SK-N-SH (cell line): ENCODE data around the gene SFXN5. TPM values are rescaled to one million over a fixed set of nuclear protein-coding genes. Genes with fewer than 3 reads are reported as not detected.

Source experiments
- CTCF ChIA-PET: fragments of 300-600, 350-600 bp; formaldehyde crosslinking; extraction: SDS; loops from one replicate; lab custom pipeline; 2021; lab: Yijun Ruan, JAX
- POLR2A ChIA-PET: fragments of 350-600 bp; sonication (Branson Sonifier 250); formaldehyde crosslinking; extraction: SDS; loops from one replicate; lab custom pipeline; 2020; ENCODE audit warnings: antibody characterized with exemption, inconsistent platforms; lab: Yijun Ruan, JAX
- DNase-seq: peaks from one replicate; pipeline ENCODE4 v3.0.0; 2012
- H2AFZ ChIP-seq: fragments of 200-600 bp; sonication (generic); 2 replicates; pipeline ENCODE4 v1.8.1; 2016; ENCODE audit warnings: antibody characterized with exemption, mild to moderate bottlenecking, low read depth
- H3F3A ChIP-seq: fragments of 200-600 bp; sonication (generic); replicated peaks from 2 replicates; pipeline ENCODE3; 2016; ENCODE audit warnings: antibody characterized with exemption, mild to moderate bottlenecking; ENCODE audit not compliant: insufficient read depth
- H3K27ac ChIP-seq, 2 experiments: fragments of 200-500 bp in 1 of 2; fragments of 200-600 bp in 1 of 2; sonication (Bioruptor generic) in 1 of 2; sonication (generic), shearing (Covaris generic) in 1 of 2; 2 replicates each; pipeline versions ENCODE4 v1.5.1 to v1.6.1; 2014 to 2016; ENCODE audit warnings: low read depth in 2 of 2, inconsistent platforms in 1 of 2, low read length in 1 of 2, mild to moderate bottlenecking in 1 of 2, mixed read lengths in 1 of 2
- H3K27me3 ChIP-seq: fragments of 200-600 bp; sonication (generic), shearing (Covaris generic); 2 replicates; pipeline ENCODE4 v1.6.1; 2016; ENCODE audit warnings: mixed run types; ENCODE audit not compliant: insufficient read depth
- H3K36me3 ChIP-seq, 2 experiments: fragments of 200-500 bp in 1 of 2; fragments of 200-600 bp in 1 of 2; sonication (Bioruptor generic) in 1 of 2; sonication (generic) in 1 of 2; replicated peaks in 1 of 2; 2 replicates each; pipeline versions ENCODE3 to v1.5.1; 2014 to 2016; ENCODE audit warnings: low read length in 1 of 2, mild to moderate bottlenecking in 1 of 2; ENCODE audit not compliant: insufficient read depth in 2 of 2, control insufficient read depth in 1 of 2
- H3K4me1 ChIP-seq, 2 experiments: fragments of 200-500 bp in 1 of 2; fragments of 200-600 bp in 1 of 2; sonication (Bioruptor generic) in 1 of 2; sonication (generic), shearing (Covaris generic) in 1 of 2; 2 replicates each; pipeline versions ENCODE4 v1.5.1 to v1.6.1; 2014 to 2016; ENCODE audit warnings: low read depth in 1 of 2, low read length in 1 of 2, mixed run types in 1 of 2; ENCODE audit not compliant: insufficient read depth in 2 of 2, control insufficient read depth in 1 of 2
- H3K4me2 ChIP-seq: fragments of 200-600 bp; sonication (generic), shearing (Covaris generic); 2 replicates; pipeline ENCODE4 v1.6.1; 2017; ENCODE audit warnings: mixed run types
- H3K4me3 ChIP-seq, 2 experiments: fragments of 200-500 bp in 1 of 2; fragments of 200-600 bp in 1 of 2; sonication (Bioruptor generic) in 1 of 2; sonication (generic), shearing (Covaris generic) in 1 of 2; 2 replicates each; pipeline versions ENCODE4 v1.5.1 to v1.8.1; 2014 to 2016; ENCODE audit warnings: low read depth in 2 of 2, inconsistent platforms in 1 of 2, low read length in 1 of 2, mild to moderate bottlenecking in 1 of 2, mixed read lengths in 1 of 2, moderate library complexity in 1 of 2
- H3K79me2 ChIP-seq: fragments of 200-600 bp; sonication (generic); 2 replicates; pipeline ENCODE4 v1.8.1; 2017; ENCODE audit warnings: mild to moderate bottlenecking; ENCODE audit not compliant: insufficient read depth
- H3K9ac ChIP-seq: fragments of 200-600 bp; sonication (generic); 2 replicates; pipeline ENCODE4 v1.6.1; 2017; ENCODE audit warnings: mixed run types
- H3K9me2 ChIP-seq: fragments of 200-600 bp; sonication (generic); 2 replicates; pipeline ENCODE4 v1.6.1; 2017; ENCODE audit warnings: mixed run types
- H3K9me3 ChIP-seq: fragments of 200-600 bp; sonication (generic); 2 replicates; pipeline ENCODE4 v1.6.1; 2017; ENCODE audit warnings: mixed run types, mild to moderate bottlenecking, moderate library complexity
- H4K20me1 ChIP-seq: fragments of 200-600 bp; sonication (generic); 2 replicates; pipeline ENCODE4 v1.6.1; 2017; ENCODE audit warnings: mild to moderate bottlenecking, mixed run types; ENCODE audit not compliant: insufficient read depth
- EP300 ChIP-seq, 2 experiments: IDR thresholded peaks; 2 replicates each; pipeline versions ENCODE4 v1.4.0 to v1.6.1; 2012; ENCODE audit warnings: borderline replicate concordance in 1 of 2, low read depth in 1 of 2, low read length in 1 of 2
- EZH2phosphoT487 ChIP-seq: fragments of 200-600 bp; sonication (generic); IDR thresholded peaks from 2 replicates; pipeline ENCODE4 v1.6.1; 2017; ENCODE audit warnings: low read depth, mixed run types, mild to moderate bottlenecking, antibody characterized with exemption, moderate library complexity, borderline replicate concordance
- FOXJ3 ChIP-seq: sonication (generic); formaldehyde crosslinking; IDR thresholded peaks from 2 replicates; pipeline ENCODE4 v1.5.1; 2020; ENCODE audit warnings: mild to moderate bottlenecking, missing genetic modification reagents
- FOXM1 ChIP-seq: IDR thresholded peaks from 2 replicates; pipeline ENCODE4 v1.4.0; 2012; ENCODE audit warnings: low read depth, mild to moderate bottlenecking
- GABPA ChIP-seq: IDR thresholded peaks from 2 replicates; pipeline ENCODE4 v1.4.0; 2012; ENCODE audit warnings: low read depth, mild to moderate bottlenecking
- GATA2 ChIP-seq: sonication (generic); formaldehyde crosslinking; IDR thresholded peaks from 2 replicates; pipeline ENCODE4 v1.5.0; 2020; ENCODE audit warnings: mild to moderate bottlenecking, missing genetic modification reagents
- NFIC ChIP-seq: IDR thresholded peaks from 2 replicates; pipeline ENCODE4 v1.4.0; 2012; ENCODE audit warnings: borderline replicate concordance
- NRF1 ChIP-seq: IDR thresholded peaks from 2 replicates; pipeline ENCODE4 v1.6.1; 2012; ENCODE audit warnings: low read depth, mild to moderate bottlenecking, low read length
- POLR2AphosphoS5 ChIP-seq: IDR thresholded peaks from 2 replicates; pipeline ENCODE4 v1.6.1; 2012; ENCODE audit warnings: low read depth, low read length
- RFX5 ChIP-seq: IDR thresholded peaks from 2 replicates; pipeline ENCODE4 v1.6.1; 2012; ENCODE audit warnings: mild to moderate bottlenecking, improper control_type of control experiment, low read length
- SIN3A ChIP-seq: IDR thresholded peaks from 2 replicates; pipeline ENCODE4 v1.6.1; 2012; ENCODE audit warnings: low read depth, mild to moderate bottlenecking, low read length, moderate library complexity, borderline replicate concordance
- TCF12 ChIP-seq: IDR thresholded peaks from 2 replicates; pipeline ENCODE4 v1.4.0; 2012
- YY1 ChIP-seq: IDR thresholded peaks from 2 replicates; pipeline ENCODE4 v1.4.0; 2012; ENCODE audit warnings: low read depth, mild to moderate bottlenecking
- WGBS: methylation state at CpG from one replicate; pipeline ENCODE4 v1.1.6; 2017; ENCODE audit warnings: low lambda C conversion rate; 5-methylcytosine and 5-hydroxymethylcytosine counted together
- polyA plus RNA-seq, 3 experiments: library from polyadenylated mRNA; depleted of rRNA; stranded (reverse); fragments of >200 nt; gene quantifications; 2 replicates each; pipeline ENCODE4 v1.2.3, GENCODE V29; 2012
- TF ChIP-seq, protein P1 (sequence below): IDR thresholded peaks from 2 replicates; pipeline ENCODE4 v1.4.0; 2012; ENCODE audit warnings: low read depth, borderline replicate concordance
- TF ChIP-seq, protein P2 (sequence below): fragments of 150-350 bp; IDR thresholded peaks from 2 replicates; pipeline ENCODE4 v1.6.1; 2016; ENCODE audit warnings: mild to moderate bottlenecking, low read depth, low read length
- TF ChIP-seq, protein P3 (sequence below): fragments of 200-600 bp; sonication (generic); IDR thresholded peaks from 2 replicates; pipeline ENCODE4 v1.6.1; 2017; ENCODE audit warnings: antibody characterized with exemption, mild to moderate bottlenecking, moderate library complexity
- TF ChIP-seq, protein P4 (sequence below): IDR thresholded peaks from 2 replicates; pipeline ENCODE4 v1.4.0; 2012; ENCODE audit warnings: low read depth, borderline replicate concordance
- TF ChIP-seq, protein P5 (sequence below): IDR thresholded peaks from 2 replicates; pipeline ENCODE4 v1.4.0; 2012; ENCODE audit warnings: low read depth

The SFXN5 gene
- polyA plus RNA-seq, 1 of the 3 experiments (the other 2 are of a cell fraction): 9.9 TPM

DNA sequence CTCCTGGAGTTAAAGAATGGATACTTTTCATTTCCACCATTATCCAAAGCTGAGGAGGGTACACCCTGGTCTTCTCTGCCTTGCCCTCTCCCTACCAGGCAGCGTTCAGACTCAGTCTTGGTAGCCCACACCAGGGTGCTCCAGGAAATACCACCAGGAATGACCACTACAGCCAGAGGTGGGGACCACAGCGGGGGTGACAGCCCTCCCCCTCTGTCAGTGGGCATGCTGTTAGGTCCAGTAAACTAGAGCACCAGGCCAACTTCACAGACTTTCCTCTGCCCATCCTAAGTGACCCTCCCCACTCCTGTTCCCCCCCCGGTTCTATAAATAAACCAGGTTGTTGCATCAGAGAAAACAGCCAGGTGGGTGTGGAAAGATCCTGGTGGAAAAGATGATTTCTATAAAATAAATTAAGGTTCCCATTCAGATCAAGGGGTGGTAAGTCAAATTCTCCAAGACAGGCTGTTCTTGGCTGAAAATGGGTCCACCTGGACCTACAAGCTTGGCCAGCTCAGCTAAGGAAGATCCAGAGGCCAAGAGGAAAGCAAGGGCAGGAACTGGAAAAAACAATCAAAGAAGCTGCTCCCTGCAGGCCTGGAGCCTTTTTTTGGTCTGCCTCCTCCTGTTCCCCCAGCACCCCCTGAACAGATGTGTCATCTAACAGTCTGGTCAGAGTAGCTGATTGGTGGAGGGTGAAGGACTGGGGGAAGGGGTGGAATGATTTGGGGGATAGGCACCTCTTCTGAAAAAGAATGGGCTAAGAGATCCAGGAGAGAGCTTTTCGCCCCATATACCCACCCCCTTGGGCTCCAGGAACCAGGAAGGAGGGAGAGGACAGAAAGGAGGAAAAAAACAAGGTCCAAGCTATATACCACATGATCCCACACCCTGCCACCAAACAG is 38.9 kb upstream of the SFXN5 start:
- Histone ChIP-seq H3F3A (peaks cover 14% of the 10 kb centered on the region), H3K9me2 (no peaks in the 10 kb centered on the region), H3K9me3 (no peaks in the 10 kb centered on the region), H3K27me3 (no peaks in the 10 kb centered on the region), H3K27ac (peak overlapping the region in 1 of 2 experiments; percentile 86; a peak in 2 of 4 replicates), H3K4me1 (peaks cover 6 to 52% of the 10 kb centered on the region in 2 experiments; a peak in 3 of 4 replicates), H3K9ac (peak overlapping the region; percentile 91; the same call in 1 of the 2 replicates)
- TF ChIP-seq FOXJ3 (CRISPR knock-in tag): no peak
- no peak for TF ChIP-seq GATA2 (CRISPR knock-in tag)
- TF ChIP-seq, protein P1, sequence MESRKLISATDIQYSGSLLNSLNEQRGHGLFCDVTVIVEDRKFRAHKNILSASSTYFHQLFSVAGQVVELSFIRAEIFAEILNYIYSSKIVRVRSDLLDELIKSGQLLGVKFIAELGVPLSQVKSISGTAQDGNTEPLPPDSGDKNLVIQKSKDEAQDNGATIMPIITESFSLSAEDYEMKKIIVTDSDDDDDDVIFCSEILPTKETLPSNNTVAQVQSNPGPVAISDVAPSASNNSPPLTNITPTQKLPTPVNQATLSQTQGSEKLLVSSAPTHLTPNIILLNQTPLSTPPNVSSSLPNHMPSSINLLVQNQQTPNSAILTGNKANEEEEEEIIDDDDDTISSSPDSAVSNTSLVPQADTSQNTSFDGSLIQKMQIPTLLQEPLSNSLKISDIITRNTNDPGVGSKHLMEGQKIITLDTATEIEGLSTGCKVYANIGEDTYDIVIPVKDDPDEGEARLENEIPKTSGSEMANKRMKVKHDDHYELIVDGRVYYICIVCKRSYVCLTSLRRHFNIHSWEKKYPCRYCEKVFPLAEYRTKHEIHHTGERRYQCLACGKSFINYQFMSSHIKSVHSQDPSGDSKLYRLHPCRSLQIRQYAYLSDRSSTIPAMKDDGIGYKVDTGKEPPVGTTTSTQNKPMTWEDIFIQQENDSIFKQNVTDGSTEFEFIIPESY: no peak
- TF ChIP-seq, protein P2, sequence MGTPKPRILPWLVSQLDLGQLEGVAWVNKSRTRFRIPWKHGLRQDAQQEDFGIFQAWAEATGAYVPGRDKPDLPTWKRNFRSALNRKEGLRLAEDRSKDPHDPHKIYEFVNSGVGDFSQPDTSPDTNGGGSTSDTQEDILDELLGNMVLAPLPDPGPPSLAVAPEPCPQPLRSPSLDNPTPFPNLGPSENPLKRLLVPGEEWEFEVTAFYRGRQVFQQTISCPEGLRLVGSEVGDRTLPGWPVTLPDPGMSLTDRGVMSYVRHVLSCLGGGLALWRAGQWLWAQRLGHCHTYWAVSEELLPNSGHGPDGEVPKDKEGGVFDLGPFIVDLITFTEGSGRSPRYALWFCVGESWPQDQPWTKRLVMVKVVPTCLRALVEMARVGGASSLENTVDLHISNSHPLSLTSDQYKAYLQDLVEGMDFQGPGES: no peak
- no peak for TF ChIP-seq EP300 (IDR thresholded peaks at IDR 0.05; ENCODE audit: borderline replicate concordance in 1 of 2, low read depth in 1 of 2, low read length in 1 of 2)
- no peak for TF ChIP-seq POLR2AphosphoS5
- TF ChIP-seq, protein P3, sequence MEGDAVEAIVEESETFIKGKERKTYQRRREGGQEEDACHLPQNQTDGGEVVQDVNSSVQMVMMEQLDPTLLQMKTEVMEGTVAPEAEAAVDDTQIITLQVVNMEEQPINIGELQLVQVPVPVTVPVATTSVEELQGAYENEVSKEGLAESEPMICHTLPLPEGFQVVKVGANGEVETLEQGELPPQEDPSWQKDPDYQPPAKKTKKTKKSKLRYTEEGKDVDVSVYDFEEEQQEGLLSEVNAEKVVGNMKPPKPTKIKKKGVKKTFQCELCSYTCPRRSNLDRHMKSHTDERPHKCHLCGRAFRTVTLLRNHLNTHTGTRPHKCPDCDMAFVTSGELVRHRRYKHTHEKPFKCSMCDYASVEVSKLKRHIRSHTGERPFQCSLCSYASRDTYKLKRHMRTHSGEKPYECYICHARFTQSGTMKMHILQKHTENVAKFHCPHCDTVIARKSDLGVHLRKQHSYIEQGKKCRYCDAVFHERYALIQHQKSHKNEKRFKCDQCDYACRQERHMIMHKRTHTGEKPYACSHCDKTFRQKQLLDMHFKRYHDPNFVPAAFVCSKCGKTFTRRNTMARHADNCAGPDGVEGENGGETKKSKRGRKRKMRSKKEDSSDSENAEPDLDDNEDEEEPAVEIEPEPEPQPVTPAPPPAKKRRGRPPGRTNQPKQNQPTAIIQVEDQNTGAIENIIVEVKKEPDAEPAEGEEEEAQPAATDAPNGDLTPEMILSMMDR: no peak
- no peak for TF ChIP-seq YY1
- TF ChIP-seq, protein P4, sequence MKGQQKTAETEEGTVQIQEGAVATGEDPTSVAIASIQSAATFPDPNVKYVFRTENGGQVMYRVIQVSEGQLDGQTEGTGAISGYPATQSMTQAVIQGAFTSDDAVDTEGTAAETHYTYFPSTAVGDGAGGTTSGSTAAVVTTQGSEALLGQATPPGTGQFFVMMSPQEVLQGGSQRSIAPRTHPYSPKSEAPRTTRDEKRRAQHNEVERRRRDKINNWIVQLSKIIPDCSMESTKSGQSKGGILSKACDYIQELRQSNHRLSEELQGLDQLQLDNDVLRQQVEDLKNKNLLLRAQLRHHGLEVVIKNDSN: no peak
- TF ChIP-seq GABPA: no peak
- TF ChIP-seq NRF1: no peak
- no peak for TF ChIP-seq TCF12
- TF ChIP-seq SIN3A: no peak
- TF ChIP-seq RFX5: no peak
- no peak for TF ChIP-seq FOXM1
- no peak for TF ChIP-seq NFIC
- TF ChIP-seq EZH2phosphoT487: no peak
- TF ChIP-seq, protein P5, sequence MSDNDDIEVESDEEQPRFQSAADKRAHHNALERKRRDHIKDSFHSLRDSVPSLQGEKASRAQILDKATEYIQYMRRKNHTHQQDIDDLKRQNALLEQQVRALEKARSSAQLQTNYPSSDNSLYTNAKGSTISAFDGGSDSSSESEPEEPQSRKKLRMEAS: no peak
- TF ChIP-seq, all 33 proteins: peak for 0
- 80% methylated on average over 4 of the region's 4 CpGs for WGBS
- POLR2A ChIA-PET: no interaction called here
- H2AFZ ChIP-seq: no peak overlapping the region
- DNase-seq: no peak
- H4K20me1 ChIP-seq: peaks cover 65% of the 10 kb centered on the region
- H3K4me2 ChIP-seq: peak overlapping the region; percentile 98
- CTCF ChIA-PET: interaction anchor here (0.9 to 10.6 kb wide), 9 partner anchors 11 to 117 kb away, joined by 3 to 88 read pairs (median 4); no protein-coding TSS in a partner anchor
- peaks cover 72% of the 10 kb centered on the region for H3K79me2 ChIP-seq
- H3K36me3 ChIP-seq: no peaks in the 10 kb centered on the region
- peak overlapping the region; percentile 77 to 85; a peak in 3 of 4 replicates for H3K4me3 ChIP-seq
